Activated CD4-positive, alpha-beta T cell treated with anti-CD3 and anti-CD28 coated beads for 48 hours (primary cell): ENCODE measurements around the gene TVP23C.

Source experiments
- DNase-seq: peaks from one replicate; pipeline ENCODE4 v3.0.0-alpha.2; 2020

Gene TVP23C

GRCh38 chr17:15462976-15463772 is 100.1 kb downstream of the TVP23C start:
- DNase-seq, result no peak

GRCh38 chr17:15457723-15458094 is 105.6 kb downstream of the TVP23C start:
- no peak for DNase-seq

- no peak for DNase-seq
These were observed 106.1 kb downstream of the TVP23C start for GRCh38 chr17:15456972-15457722.

- DNase-seq, result no peak
These were observed 106.8 kb downstream of the TVP23C start for GRCh38 chr17:15456496-15456895.

- DNase-seq, result no peak
These were observed 108.9 kb downstream of the TVP23C start for GRCh38 chr17:15454346-15454745.

- no peak for DNase-seq
These were observed 109.5 kb downstream of the TVP23C start for GRCh38 chr17:15453782-15454181.

- no peak for DNase-seq
These were observed 110.0 kb downstream of the TVP23C start for GRCh38 chr17:15453246-15453645.

- no peak for DNase-seq
These were observed 110.5 kb downstream of the TVP23C start for GRCh38 chr17:15452746-15453145.
